ENCODE results near the gene BTBD16. TPM values are rescaled to one million over a fixed set of nuclear protein-coding genes. Genes with fewer than 3 reads are reported as not detected.

The BTBD16 gene
- polyA plus RNA-seq, 1 experiment = not detected

DNA sequence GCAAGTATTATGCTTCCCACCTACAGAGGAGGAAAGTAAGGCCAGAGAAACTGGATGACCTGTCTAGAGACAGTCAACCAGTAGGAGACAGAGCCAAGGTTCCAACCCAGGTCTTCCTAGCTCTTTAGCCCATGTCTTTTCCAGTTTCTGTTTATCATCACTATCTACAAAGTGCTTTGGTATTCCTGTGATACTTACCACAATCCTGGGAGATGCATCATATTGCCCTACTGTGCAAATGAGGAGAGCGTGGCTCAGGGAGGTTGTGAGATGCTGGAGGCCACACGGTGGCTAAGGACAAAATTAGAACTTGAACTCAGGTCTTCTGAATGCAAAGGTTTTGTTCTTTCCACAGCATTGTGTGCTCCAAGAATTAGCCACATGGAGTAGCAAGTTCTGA is 92.2 kb downstream of the BTBD16 start:
- TF ChIP-seq, protein P1, sequence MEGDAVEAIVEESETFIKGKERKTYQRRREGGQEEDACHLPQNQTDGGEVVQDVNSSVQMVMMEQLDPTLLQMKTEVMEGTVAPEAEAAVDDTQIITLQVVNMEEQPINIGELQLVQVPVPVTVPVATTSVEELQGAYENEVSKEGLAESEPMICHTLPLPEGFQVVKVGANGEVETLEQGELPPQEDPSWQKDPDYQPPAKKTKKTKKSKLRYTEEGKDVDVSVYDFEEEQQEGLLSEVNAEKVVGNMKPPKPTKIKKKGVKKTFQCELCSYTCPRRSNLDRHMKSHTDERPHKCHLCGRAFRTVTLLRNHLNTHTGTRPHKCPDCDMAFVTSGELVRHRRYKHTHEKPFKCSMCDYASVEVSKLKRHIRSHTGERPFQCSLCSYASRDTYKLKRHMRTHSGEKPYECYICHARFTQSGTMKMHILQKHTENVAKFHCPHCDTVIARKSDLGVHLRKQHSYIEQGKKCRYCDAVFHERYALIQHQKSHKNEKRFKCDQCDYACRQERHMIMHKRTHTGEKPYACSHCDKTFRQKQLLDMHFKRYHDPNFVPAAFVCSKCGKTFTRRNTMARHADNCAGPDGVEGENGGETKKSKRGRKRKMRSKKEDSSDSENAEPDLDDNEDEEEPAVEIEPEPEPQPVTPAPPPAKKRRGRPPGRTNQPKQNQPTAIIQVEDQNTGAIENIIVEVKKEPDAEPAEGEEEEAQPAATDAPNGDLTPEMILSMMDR (IDR thresholded peaks at IDR 0.05; ENCODE audit: low read depth, low read length) = no peak
- no peak for DNase-seq (ENCODE audit: low read depth, low spot score)
- POLR2A ChIA-PET = no interaction called here

DNA sequence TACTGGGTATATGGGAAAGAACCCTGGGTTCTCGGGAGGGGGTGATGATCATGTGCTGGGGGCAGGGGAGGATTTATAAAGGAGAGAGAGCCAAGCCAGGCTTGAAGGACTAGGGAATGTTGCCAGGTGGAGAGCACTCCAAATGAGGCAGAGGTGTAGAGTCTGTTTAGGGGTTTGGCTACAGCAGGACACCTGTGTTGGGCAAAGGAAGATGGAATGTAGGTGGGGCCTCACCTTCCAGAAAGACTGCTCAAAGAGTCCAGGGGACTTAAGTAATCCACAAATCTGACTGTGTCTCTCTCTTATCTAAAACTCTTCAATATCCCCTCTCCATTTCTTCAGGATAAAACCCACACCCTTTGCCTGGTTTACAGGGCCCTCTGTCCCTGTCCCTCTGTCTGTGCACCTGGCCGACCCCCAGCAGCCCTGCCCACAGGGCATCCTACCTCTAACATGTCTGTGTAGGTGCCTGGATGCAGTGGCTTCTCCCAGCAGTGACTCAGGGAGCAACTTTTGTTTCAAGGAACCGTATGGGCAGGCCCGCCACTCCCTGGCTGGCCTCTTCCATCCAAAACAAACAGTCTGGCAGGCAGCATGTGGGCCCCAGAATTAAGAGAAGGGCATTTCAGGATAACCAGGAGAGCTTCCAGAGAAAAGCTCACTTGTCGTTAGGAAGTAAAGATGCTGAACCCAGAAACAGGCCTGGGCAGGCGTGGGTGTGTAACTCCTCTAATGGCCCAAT is 92.8 kb downstream of the BTBD16 start:
- POLR2A ChIA-PET = no interaction called here
- CTCF ChIA-PET = interaction anchor here (0.6 kb wide), 1 partner anchor 398 kb away, joined by 4 read pairs; no protein-coding TSS in a partner anchor
- peaks cover 10% of the 10 kb centered on the region for H3K27me3 ChIP-seq (ENCODE audit: control insufficient read depth, insufficient read depth, low read length)
- TF ChIP-seq, protein P1 (IDR thresholded peaks at IDR 0.05; ENCODE audit: low read depth, low read length) = no peak
- H3K9me3 ChIP-seq (ENCODE audit: control insufficient read depth, insufficient read depth, low read length) = no peaks in the 10 kb centered on the region; the same call in 1 of the 2 replicates
- H3K27ac ChIP-seq (ENCODE audit: low read depth, low read length) = no peak overlapping the region
- no peak overlapping the region for H3K4me3 ChIP-seq (ENCODE audit: low read depth, low read length)
- DNase-seq (ENCODE audit: low read depth, low spot score) = no peak

More for the DNA sequence above, 92.2 kb downstream of the BTBD16 start:
- Histone ChIP-seq H3K9me3 (ENCODE audit: control insufficient read depth, insufficient read depth, low read length) (no peaks in the 10 kb centered on the region; the same call in 1 of the 2 replicates), H3K4me3 (ENCODE audit: low read depth, low read length) (no peak overlapping the region), H3K27me3 (ENCODE audit: control insufficient read depth, insufficient read depth, low read length) (peaks cover 10% of the 10 kb centered on the region), H3K27ac (ENCODE audit: low read depth, low read length) (no peak overlapping the region)
- CTCF ChIA-PET = no interaction called here

DNA sequence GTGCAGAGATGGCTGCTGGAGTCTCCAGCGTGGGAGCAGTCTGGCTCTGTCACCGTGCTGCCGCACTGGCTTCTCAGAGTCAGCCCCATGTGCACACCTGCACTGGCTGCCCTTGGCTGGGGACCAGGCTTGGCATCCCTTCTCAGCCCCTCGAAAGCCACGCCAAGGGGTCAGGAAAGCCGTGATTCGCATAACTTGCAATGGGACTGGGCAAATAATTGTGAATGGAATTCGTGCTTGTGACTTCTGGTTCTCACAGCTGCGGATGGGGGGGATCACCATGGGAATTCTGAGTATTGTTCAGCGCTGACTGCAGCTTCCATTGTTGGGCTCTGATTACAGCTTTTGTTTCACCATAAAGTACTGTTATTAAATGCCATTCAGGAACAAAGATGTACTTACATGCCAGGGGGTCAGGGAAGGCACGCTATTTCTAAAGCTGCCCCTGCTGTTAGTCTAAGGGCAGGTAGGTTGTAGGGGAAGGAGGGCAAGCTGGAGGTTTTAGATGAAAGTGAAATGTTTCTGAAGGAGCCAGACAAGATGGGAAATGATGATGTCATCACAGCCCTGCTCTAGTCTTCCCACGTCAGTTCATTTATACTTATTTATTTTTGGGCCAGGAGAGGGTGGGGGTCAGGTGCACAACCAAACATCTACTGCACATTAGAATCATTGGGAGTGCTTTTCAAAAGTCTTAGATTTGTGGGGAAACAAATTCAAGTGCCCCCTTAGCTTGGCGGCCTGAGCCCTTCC is 97.6 kb downstream of the BTBD16 start:
- Histone ChIP-seq H3K27ac (ENCODE audit: low read depth, low read length) (no peak overlapping the region), H3K9me3 (ENCODE audit: control insufficient read depth, insufficient read depth, low read length) (no peaks in the 10 kb centered on the region), H3K4me3 (ENCODE audit: low read depth, low read length) (no peak overlapping the region), H3K27me3 (ENCODE audit: control insufficient read depth, insufficient read depth, low read length) (peaks cover 11% of the 10 kb centered on the region)
- POLR2A ChIA-PET = no interaction called here
- CTCF ChIA-PET = interaction anchor here (1.3 to 1.7 kb wide), 3 partner anchors 26 to 196 kb away, joined by 4 to 8 read pairs (median 6); no protein-coding TSS in a partner anchor
- DNase-seq (ENCODE audit: low read depth, low spot score) = no peak
- TF ChIP-seq, protein P1 (IDR thresholded peaks at IDR 0.05; ENCODE audit: low read depth, low read length) = no peak

DNA sequence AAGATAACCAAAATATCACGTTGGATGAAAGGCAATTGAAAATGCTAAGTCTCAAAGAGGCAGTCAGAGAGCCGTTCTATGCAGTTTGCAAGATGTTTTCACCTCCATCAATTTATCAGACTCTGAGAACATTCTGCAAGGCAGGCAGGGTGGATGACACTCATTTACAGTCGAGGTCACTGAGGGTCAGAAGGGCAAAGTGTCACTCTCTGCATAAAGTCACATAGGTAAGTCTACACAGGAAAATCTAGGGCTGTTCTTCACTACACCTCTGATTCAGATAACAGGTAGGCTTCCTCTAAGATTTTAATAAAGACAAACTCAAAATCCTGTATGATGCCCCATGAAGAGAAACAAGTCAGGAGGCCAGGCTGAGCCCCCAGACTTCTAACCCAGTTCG is 102.0 kb downstream of the BTBD16 start:
- no peaks in the 10 kb centered on the region; the same call in 1 of the 2 replicates for H3K9me3 ChIP-seq (ENCODE audit: control insufficient read depth, insufficient read depth, low read length)
- no peak overlapping the region for H3K4me3 ChIP-seq (ENCODE audit: low read depth, low read length)
- TF ChIP-seq, protein P1 (IDR thresholded peaks at IDR 0.05; ENCODE audit: low read depth, low read length) = no peak
- ChIA-PET CTCF (interaction anchor here (1.2 to 2.2 kb wide), 4 partner anchors 30 to 192 kb away, joined by 3 to 11 read pairs (median 8); no protein-coding TSS in a partner anchor), POLR2A (interaction anchor here (1.8 to 2.0 kb wide), 2 partner anchors 47 to 780 kb away, joined by 4 to 6 read pairs; partner anchors contain the start of gene BUB3)
- no peak overlapping the region for H3K27ac ChIP-seq (ENCODE audit: low read depth, low read length)
- no peak for DNase-seq (ENCODE audit: low read depth, low spot score)
- peaks cover 7% of the 10 kb centered on the region for H3K27me3 ChIP-seq (ENCODE audit: control insufficient read depth, insufficient read depth, low read length)

Measured in AG04450 (cell line).